ENCODE measurements around the gene CCDC54. TPM values are rescaled to one million over a fixed set of nuclear protein-coding genes. Genes with fewer than 3 reads are reported as not detected.
"Not testable (repeated sequence)": the region's sequence is repeated elsewhere in the genome, so short reads cannot be mapped to it uniquely, and the experiment has no call there.

The CCDC54 gene
- not detected for total RNA-seq

GRCh38 chr3:107377151-107377550 lies at the start of gene CCDC54:
CCDC54 (plus strand) TSS chr3:107377439; CDS start chr3:107377588, 149 bp downstream.
- H3K4me1 ChIP-seq, result no peaks in the 10 kb centered on the region
- H3K9me3 ChIP-seq, result no peaks in the 10 kb centered on the region
- DNase-seq (ENCODE audit: low spot score in 2 of 2), result no peak
- no peaks in the 10 kb centered on the region for H3K27me3 ChIP-seq
- H3K27ac ChIP-seq, result no peak within 1 kb of the TSS
- H3K4me3 ChIP-seq, result no peak within 1 kb of the TSS
- TF ChIP-seq, protein P1, sequence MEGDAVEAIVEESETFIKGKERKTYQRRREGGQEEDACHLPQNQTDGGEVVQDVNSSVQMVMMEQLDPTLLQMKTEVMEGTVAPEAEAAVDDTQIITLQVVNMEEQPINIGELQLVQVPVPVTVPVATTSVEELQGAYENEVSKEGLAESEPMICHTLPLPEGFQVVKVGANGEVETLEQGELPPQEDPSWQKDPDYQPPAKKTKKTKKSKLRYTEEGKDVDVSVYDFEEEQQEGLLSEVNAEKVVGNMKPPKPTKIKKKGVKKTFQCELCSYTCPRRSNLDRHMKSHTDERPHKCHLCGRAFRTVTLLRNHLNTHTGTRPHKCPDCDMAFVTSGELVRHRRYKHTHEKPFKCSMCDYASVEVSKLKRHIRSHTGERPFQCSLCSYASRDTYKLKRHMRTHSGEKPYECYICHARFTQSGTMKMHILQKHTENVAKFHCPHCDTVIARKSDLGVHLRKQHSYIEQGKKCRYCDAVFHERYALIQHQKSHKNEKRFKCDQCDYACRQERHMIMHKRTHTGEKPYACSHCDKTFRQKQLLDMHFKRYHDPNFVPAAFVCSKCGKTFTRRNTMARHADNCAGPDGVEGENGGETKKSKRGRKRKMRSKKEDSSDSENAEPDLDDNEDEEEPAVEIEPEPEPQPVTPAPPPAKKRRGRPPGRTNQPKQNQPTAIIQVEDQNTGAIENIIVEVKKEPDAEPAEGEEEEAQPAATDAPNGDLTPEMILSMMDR (IDR thresholded peaks at IDR 0.05), result no peak
- TF ChIP-seq EP300 (IDR thresholded peaks at IDR 0.05), result no peak
- TF ChIP-seq POLR2A (IDR thresholded peaks at IDR 0.05), result no peak
- no peaks in the 10 kb centered on the region for H3K36me3 ChIP-seq

DNA sequence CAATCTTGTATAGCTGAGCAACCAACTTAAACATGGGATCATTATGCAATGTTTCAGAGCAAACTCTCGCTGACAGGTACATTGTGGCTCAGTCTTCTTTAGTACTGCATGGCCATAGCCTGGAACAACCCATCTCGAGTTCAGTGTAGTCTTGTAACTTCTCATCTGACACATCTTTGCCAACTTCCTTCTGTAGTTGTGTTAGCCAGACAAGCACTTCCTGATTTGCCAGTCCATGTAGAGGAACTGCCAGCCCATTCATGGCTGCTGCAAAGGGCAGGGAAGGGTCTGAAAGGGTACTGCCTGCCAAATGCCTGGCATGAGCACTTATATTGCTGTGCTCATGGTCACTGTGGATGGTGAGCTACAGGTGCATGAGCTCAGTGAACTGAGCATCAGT lies 49.2 kb upstream of the CCDC54 start:
- Histone ChIP-seq H3K9me3 (peaks cover 0 to 4% (median 0%) of the 10 kb centered on the region in 4 donors), H3K27me3 (no peaks in the 10 kb centered on the region), H3K36me3 (peaks cover 0 to 5% (median 0%) of the 10 kb centered on the region in 3 donors), H3K4me1 (no peaks in the 10 kb centered on the region), H3K4me3 (no peak overlapping the region), H3K27ac (no peak overlapping the region)
- no peak for TF ChIP-seq EP300 (IDR thresholded peaks at IDR 0.05)
- TF ChIP-seq, protein P1 (IDR thresholded peaks at IDR 0.05), result no peak
- TF ChIP-seq POLR2A (IDR thresholded peaks at IDR 0.05), result no peak
- 89 to 95% methylated on average over 2 of the region's 2 CpGs for WGBS, 2 donors
- DNase-seq (ENCODE audit: low spot score in 2 of 2), result no peak

DNA sequence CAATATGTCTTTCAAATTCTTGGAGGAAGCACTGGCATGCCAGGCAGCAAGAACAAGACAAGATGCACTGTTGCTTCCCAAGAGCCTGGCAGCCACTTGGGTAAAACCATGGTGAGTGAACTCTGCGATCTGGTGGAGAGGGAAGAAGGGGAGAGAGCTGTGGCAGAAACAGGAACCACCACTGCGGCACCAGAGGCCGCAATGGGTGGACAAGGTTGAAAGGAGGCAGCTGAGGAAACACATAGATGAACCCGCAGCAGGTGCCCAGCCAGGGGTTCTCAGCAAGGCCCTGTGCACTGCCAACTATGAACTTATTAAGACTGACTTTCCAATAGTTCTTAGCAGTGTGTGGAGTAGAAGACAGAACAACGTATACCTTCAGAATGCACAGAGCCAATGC lies 48.2 kb upstream of the CCDC54 start:
- TF ChIP-seq EP300 (IDR thresholded peaks at IDR 0.05) (no peak), POLR2A (IDR thresholded peaks at IDR 0.05) (no peak)
- TF ChIP-seq, protein P1 (IDR thresholded peaks at IDR 0.05), result no peak
- H3K4me1 ChIP-seq, result no peaks in the 10 kb centered on the region
- H3K27me3 ChIP-seq, result no peaks in the 10 kb centered on the region
- H3K4me3 ChIP-seq, result no peak overlapping the region
- H3K9me3 ChIP-seq, result peaks cover 0 to 6% (median 0%) of the 10 kb centered on the region in 4 donors
- 87 to 90% methylated on average over 5 of the region's 5 CpGs for WGBS, 2 donors
- H3K27ac ChIP-seq, result no peak overlapping the region
- H3K36me3 ChIP-seq, result peaks cover 0 to 5% (median 0%) of the 10 kb centered on the region in 3 donors
- no peak for DNase-seq (ENCODE audit: low spot score in 2 of 2)

GRCh38 chr3:107339690-107340089 lies 37.5 kb upstream of the CCDC54 start:
- WGBS, 2 donors, result 93 to 97% methylated on average over 3 of the region's 3 CpGs
- H3K27me3 ChIP-seq; H3K9me3 ChIP-seq; H3K4me3 ChIP-seq; H3K36me3 ChIP-seq; H3K27ac ChIP-seq; DNase-seq (ENCODE audit: low spot score in 2 of 2); H3K4me1 ChIP-seq: not testable (repeated sequence)

GRCh38 chr3:107344722-107345121 lies 32.5 kb upstream of the CCDC54 start:
- TF ChIP-seq EP300 (IDR thresholded peaks at IDR 0.05) (no peak), POLR2A (IDR thresholded peaks at IDR 0.05) (no peak)
- TF ChIP-seq, protein P1 (IDR thresholded peaks at IDR 0.05), result no peak
- no peaks in the 10 kb centered on the region for H3K4me1 ChIP-seq
- no peaks in the 10 kb centered on the region for H3K36me3 ChIP-seq
- no peak overlapping the region for H3K27ac ChIP-seq
- H3K4me3 ChIP-seq, result no peak overlapping the region
- no peaks in the 10 kb centered on the region for H3K27me3 ChIP-seq
- no peaks in the 10 kb centered on the region for H3K9me3 ChIP-seq
- DNase-seq (ENCODE audit: low spot score in 2 of 2), result no peak

DNA sequence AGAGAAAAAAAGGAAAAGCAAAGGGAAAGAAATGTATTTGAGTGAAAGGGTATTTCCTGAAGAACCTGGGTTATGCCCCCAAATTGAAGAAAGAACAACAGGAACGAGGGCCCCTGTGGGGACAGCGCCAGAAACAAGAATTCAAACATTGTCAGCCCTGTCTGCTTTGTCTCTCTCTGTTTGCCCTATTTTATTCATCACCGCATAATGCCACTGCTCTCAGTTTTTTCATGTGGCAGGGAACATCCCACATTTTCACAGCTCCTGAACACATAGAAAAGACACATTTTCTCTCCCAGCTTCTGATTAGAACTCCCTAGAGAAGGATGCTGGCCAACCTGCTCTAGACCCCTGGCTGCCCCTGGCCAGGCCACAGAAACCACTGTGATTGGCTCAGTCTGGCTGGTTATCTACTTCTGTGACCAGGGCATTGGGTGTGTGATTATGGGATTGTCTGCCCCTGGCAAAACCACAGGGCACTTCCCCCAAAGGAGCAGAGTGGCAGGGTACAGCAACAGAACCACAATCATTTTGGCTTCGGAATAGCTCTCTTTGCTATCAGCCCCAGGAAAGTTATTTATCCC lies 31.3 kb upstream of the CCDC54 start:
- Histone ChIP-seq H3K9me3 (peaks cover 0 to 5% (median 0%) of the 10 kb centered on the region in 4 donors), H3K4me1 (no peaks in the 10 kb centered on the region), H3K4me3 (no peak overlapping the region), H3K27ac (no peak overlapping the region), H3K27me3 (no peaks in the 10 kb centered on the region), H3K36me3 (no peaks in the 10 kb centered on the region)
- WGBS, 2 donors, result 57 to 58% methylated on average over 4 of the region's 4 CpGs
- no peak for TF ChIP-seq EP300 (IDR thresholded peaks at IDR 0.05)
- no peak for TF ChIP-seq POLR2A (IDR thresholded peaks at IDR 0.05)
- TF ChIP-seq, protein P1 (IDR thresholded peaks at IDR 0.05), result no peak
- no peak for DNase-seq (ENCODE audit: low spot score in 2 of 2)

All from tibial nerve (tissue), 4 donors.